Measurements from ENCODE around the gene ACMSD.

ACMSD gene

GRCh38 chr2:134875309-134875708, 36.9 kb downstream of the ACMSD start:
- H3K36me3 Mint-ChIP-seq (ENCODE audit: low read depth), result no peaks in the 10 kb centered on the region
- H3K4me1 Mint-ChIP-seq, result no peaks in the 10 kb centered on the region
- H3K4me3 Mint-ChIP-seq, result no peak overlapping the region
- no peak for DNase-seq
- no peak overlapping the region for H3K27ac Mint-ChIP-seq
- TF ChIP-seq CTCF (IDR thresholded peaks at IDR 0.05), result no peak
- peaks cover 12% of the 10 kb centered on the region for H3K9me3 Mint-ChIP-seq
- H3K27me3 Mint-ChIP-seq (ENCODE audit: low read depth, poor library complexity), result no peaks in the 10 kb centered on the region

DNA sequence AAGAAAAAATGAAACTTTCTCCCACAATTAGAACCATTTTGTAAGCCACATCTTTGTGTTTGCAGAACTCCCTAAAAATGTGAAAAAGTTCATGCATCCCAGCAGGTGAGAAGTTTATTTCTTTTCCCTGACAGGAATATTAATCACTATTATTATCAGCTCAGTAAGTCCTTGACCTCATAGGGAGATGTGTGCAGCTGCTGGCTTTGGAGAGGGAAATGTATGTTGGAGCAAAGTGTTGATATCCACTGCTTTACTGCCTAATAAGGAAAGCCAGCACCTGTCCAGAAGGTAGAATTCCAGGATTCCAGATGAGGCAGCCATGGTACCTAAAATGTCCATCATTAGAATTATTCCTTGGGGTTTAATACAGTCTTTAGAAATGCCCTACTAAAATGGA, 44.4 kb downstream of the ACMSD start:
- H3K27ac Mint-ChIP-seq, result no peak overlapping the region
- no peaks in the 10 kb centered on the region for H3K4me1 Mint-ChIP-seq
- H3K36me3 Mint-ChIP-seq (ENCODE audit: low read depth), result no peaks in the 10 kb centered on the region
- no peak for DNase-seq
- TF ChIP-seq CTCF (IDR thresholded peaks at IDR 0.05), result no peak
- no peaks in the 10 kb centered on the region for H3K27me3 Mint-ChIP-seq (ENCODE audit: low read depth, poor library complexity)
- H3K4me3 Mint-ChIP-seq, result no peak overlapping the region
- H3K9me3 Mint-ChIP-seq, result peaks cover 12% of the 10 kb centered on the region

DNA sequence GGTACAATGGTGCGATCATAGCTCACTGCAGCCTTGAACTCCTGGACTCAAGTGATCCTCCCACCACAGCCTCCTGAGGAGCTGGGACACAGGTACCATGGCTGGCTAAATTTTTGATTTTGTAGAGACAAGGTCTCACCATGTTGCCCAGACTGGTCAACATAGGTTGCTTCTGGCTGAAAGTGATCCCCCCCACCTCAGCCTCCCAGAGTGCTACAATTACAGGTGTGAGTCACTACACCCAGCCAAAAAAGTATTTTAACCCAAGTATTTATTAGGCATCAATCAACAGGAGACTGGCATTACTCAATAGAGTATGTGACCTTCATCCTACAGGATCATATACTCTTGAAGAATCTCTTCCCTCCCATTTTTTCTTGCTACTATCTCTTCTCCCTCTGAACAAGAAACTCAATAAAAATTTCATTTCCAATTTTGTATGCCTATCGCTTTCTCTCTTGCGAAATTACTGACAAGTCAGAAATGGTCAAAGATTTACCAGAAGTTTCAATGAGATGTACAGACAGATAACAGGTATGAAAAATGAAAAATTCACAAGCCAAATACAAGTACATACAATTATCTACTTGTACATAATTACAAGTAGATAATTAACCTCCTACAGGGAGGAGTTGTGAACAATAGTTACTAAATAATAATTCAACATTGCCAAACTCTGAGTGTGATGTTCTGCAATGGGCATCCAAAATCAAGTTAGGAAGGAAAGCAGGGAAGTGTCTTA, 45.3 kb downstream of the ACMSD start:
- no peaks in the 10 kb centered on the region for H3K4me1 Mint-ChIP-seq
- no peak overlapping the region for H3K27ac Mint-ChIP-seq
- no peak for DNase-seq
- no peak for TF ChIP-seq CTCF (IDR thresholded peaks at IDR 0.05)
- no peaks in the 10 kb centered on the region for H3K36me3 Mint-ChIP-seq (ENCODE audit: low read depth)
- H3K27me3 Mint-ChIP-seq (ENCODE audit: low read depth, poor library complexity), result no peaks in the 10 kb centered on the region
- H3K4me3 Mint-ChIP-seq, result no peak overlapping the region
- H3K9me3 Mint-ChIP-seq, result peaks cover 9% of the 10 kb centered on the region

GRCh38 chr2:134884435-134884834, 46.0 kb downstream of the ACMSD start:
- H3K4me1 Mint-ChIP-seq, result no peaks in the 10 kb centered on the region
- no peaks in the 10 kb centered on the region for H3K36me3 Mint-ChIP-seq (ENCODE audit: low read depth)
- no peak overlapping the region for H3K27ac Mint-ChIP-seq
- H3K27me3 Mint-ChIP-seq (ENCODE audit: low read depth, poor library complexity), result no peaks in the 10 kb centered on the region
- no peak for DNase-seq
- no peak overlapping the region for H3K4me3 Mint-ChIP-seq
- H3K9me3 Mint-ChIP-seq, result peaks cover 5% of the 10 kb centered on the region
- no peak for TF ChIP-seq CTCF (IDR thresholded peaks at IDR 0.05)

DNA sequence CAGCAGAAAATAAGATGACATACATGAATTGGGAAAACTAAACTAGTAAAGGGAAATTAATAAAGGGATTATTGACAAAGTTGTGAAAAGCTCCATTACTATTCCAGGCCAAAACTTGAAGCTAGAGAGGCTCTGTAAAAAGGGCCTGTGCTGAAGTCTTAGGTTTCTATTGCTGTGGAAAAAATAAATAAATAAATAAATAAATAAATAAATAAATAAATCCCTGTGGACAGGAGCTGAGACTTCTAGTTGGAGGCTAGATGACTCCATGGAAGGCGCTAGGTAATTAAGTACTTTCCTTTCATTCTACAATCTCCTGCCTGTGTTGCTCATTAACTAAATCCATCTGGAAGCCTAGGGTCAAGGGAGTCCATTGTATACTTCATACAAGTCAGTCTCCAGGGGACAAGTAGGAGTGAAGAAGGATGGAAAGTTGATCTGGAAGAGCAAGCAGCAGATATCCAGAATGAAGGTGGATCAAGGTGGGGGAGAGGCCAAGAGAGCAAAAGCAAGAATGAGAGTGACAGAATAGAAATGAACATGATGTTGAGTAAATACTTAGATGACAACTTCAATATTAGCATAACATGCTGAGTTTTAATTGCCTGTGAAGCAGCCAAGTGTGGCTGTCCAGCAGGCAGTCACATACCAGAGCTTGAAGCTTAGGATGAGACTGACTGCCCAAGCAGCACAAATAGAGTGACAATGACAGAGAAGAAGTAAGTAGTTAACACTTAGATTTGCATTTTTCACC, 54.0 kb downstream of the ACMSD start:
- Mint-ChIP-seq H3K4me1 (peaks cover 5% of the 10 kb centered on the region), H3K4me3 (no peak overlapping the region), H3K9me3 (no peaks in the 10 kb centered on the region), H3K27ac (no peak overlapping the region), H3K27me3 (ENCODE audit: low read depth, poor library complexity) (no peaks in the 10 kb centered on the region), H3K36me3 (ENCODE audit: low read depth) (no peaks in the 10 kb centered on the region)
- DNase-seq, result no peak
- TF ChIP-seq CTCF (IDR thresholded peaks at IDR 0.05), result no peak

Measured in nephron progenitor cell (in vitro differentiated cells).